Cardiac muscle cell (in vitro differentiated cells and primary cell): ENCODE results near the gene SURF6. TPM values are rescaled to one million over a fixed set of nuclear protein-coding genes. Genes with fewer than 3 reads are reported as not detected.

Experiments
- DNase-seq, 2 donors: peaks; one replicate each; pipeline versions ENCODE4 v3.0.0 to v3.0.0-alpha.2; 2010 to 2017; ENCODE audit warnings: low read depth in 1 of 2, low spot score in 1 of 2
- H3K27ac ChIP-seq: fragments of 200-600 bp; sonication (generic); 2 replicates; pipeline ENCODE4 v1.5.1; 2016
- H3K27me3 ChIP-seq: fragments of 200-600 bp; sonication (generic); 2 replicates; pipeline ENCODE4 v1.6.0; 2016; ENCODE audit warnings: control low read depth
- H3K36me3 ChIP-seq: fragments of 200-600 bp; sonication (generic); 2 replicates; pipeline ENCODE4 v1.5.1; 2016; ENCODE audit warnings: control low read depth
- H3K4me1 ChIP-seq: fragments of 200-600 bp; sonication (generic); 2 replicates; pipeline ENCODE4 v1.8.1; 2017; ENCODE audit warnings: low read depth, mild to moderate bottlenecking, mixed run types
- H3K4me3 ChIP-seq: fragments of 200-600 bp; sonication (generic); 2 replicates; pipeline ENCODE4 v1.5.1; 2016; ENCODE audit warnings: mild to moderate bottlenecking
- H3K9me3 ChIP-seq: fragments of 200-600 bp; sonication (generic); 2 replicates; pipeline ENCODE4 v1.5.1; 2017; ENCODE audit warnings: low read depth, mild to moderate bottlenecking, control low read depth
- polyA plus RNA-seq: library from polyadenylated mRNA; unstranded; fragments of >200 nt; fragmentation: Nextera tagmentation; extraction: Ambion mirVana; gene quantifications from 2 replicates; pipeline ENCODE4 v1.2.1, GENCODE V29; 2016
- total RNA-seq: library from RNA; depleted of rRNA; stranded (reverse); fragments of >200 nt; gene quantifications from 2 replicates; pipeline ENCODE4 v1.2.3, GENCODE V29; 2016
- TF ChIP-seq, protein P1 (sequence below): IDR thresholded peaks from 2 replicates; pipeline ENCODE4 v1.5.1; 2012; ENCODE audit warnings: low read depth, mild to moderate bottlenecking, low read length

Gene SURF6
- total and polyA plus RNA-seq, 2 experiments from 2014 or later: 26.9 to 33.6 TPM

DNA sequence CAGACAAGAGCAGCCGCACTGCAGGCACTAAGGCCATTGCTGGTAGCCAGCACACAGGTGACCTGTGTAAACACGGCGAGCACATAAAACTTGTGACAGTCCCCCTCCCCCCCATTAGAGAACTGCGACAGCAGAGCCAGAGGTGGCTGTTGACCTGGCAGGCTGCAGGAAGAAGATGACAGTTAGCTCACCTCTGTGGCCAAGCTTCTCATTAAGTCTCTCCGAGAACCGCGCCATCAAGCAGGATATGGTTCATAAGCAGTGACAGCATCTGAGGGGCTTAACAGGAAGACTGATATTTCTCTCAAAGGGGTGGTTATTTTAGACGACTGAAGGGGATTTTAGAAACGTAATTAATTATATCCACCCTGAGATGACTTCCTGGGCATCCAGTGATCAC is 34.7 kb upstream of the SURF6 start:
- no peaks in the 10 kb centered on the region for H3K9me3 ChIP-seq
- peaks cover 21% of the 10 kb centered on the region for H3K36me3 ChIP-seq
- no peaks in the 10 kb centered on the region for H3K27me3 ChIP-seq
- DNase-seq: no peak
- no peak overlapping the region for H3K27ac ChIP-seq
- no peaks in the 10 kb centered on the region for H3K4me1 ChIP-seq
- TF ChIP-seq, protein P1, sequence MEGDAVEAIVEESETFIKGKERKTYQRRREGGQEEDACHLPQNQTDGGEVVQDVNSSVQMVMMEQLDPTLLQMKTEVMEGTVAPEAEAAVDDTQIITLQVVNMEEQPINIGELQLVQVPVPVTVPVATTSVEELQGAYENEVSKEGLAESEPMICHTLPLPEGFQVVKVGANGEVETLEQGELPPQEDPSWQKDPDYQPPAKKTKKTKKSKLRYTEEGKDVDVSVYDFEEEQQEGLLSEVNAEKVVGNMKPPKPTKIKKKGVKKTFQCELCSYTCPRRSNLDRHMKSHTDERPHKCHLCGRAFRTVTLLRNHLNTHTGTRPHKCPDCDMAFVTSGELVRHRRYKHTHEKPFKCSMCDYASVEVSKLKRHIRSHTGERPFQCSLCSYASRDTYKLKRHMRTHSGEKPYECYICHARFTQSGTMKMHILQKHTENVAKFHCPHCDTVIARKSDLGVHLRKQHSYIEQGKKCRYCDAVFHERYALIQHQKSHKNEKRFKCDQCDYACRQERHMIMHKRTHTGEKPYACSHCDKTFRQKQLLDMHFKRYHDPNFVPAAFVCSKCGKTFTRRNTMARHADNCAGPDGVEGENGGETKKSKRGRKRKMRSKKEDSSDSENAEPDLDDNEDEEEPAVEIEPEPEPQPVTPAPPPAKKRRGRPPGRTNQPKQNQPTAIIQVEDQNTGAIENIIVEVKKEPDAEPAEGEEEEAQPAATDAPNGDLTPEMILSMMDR: no peak
- no peak overlapping the region for H3K4me3 ChIP-seq

GRCh38 chr9:133369933-133370332 is 33.9 kb upstream of the SURF6 start:
- Histone ChIP-seq H3K27me3 (no peaks in the 10 kb centered on the region), H3K36me3 (peaks cover 28% of the 10 kb centered on the region), H3K4me1 (no peaks in the 10 kb centered on the region), H3K9me3 (no peaks in the 10 kb centered on the region), H3K27ac (no peak overlapping the region), H3K4me3 (no peak overlapping the region)
- TF ChIP-seq, protein P1: no peak
- DNase-seq: no peak

GRCh38 chr9:133369422-133369821 is 33.4 kb upstream of the SURF6 start:
- Histone ChIP-seq H3K9me3 (no peaks in the 10 kb centered on the region), H3K4me3 (no peak overlapping the region), H3K4me1 (no peaks in the 10 kb centered on the region), H3K27ac (no peak overlapping the region), H3K36me3 (peaks cover 31% of the 10 kb centered on the region), H3K27me3 (no peaks in the 10 kb centered on the region)
- TF ChIP-seq, protein P1: no peak
- DNase-seq: no peak

DNA sequence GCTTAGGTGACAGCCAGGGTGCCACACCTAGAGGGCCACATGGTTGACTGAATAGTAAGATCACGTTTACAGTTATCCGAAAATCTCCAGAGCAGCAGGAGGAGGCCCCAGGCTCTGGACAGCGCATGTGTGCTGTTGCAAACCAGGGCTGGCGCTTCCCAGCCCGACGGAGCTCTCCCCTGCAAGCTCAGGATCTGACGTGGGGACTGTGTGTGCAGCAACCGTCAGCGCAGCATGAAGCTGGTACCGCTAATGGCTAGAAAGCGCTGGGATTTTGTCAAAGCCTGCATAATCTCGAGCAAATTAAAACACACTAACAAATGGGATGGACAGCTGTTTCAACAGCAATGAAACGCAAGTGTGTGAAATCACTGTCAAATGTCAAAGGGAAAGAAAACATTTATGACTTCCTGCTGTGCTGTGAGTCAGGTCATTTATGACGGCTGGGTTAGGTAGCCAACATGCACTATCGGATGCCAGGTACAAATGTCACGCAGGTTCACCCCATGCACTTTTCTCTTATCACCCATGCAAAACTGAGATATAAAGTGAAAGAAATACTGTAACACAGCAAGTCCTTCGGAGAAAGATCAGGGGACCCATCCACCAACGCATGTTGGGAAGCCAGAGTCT is 32.4 kb upstream of the SURF6 start:
- H3K9me3 ChIP-seq: no peaks in the 10 kb centered on the region
- TF ChIP-seq, protein P1: no peak
- H3K4me3 ChIP-seq: no peak overlapping the region
- H3K27ac ChIP-seq: no peak overlapping the region
- H3K4me1 ChIP-seq: no peaks in the 10 kb centered on the region
- peaks cover 31% of the 10 kb centered on the region for H3K36me3 ChIP-seq
- no peaks in the 10 kb centered on the region for H3K27me3 ChIP-seq
- DNase-seq: no peak

DNA sequence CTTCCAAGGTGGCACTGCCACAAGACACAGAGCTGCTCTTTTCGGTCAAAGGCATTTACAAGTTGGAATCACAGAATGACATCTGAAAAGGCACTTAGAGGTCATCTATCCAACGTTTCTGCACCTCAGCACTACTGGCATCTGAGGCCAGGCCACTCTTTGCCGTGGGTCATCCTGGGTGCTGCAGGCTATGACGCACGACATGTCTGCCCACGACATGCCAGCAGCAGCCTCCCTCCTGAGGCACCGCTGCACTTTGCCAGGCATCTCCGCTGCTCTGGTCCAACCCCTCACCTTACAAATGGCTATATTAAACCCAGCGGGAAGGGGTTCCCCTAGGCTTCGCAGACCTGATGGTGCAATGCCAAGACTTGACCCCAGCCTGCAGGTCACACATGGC is 31.8 kb upstream of the SURF6 start:
- Histone ChIP-seq H3K27me3 (no peaks in the 10 kb centered on the region), H3K27ac (no peak overlapping the region), H3K4me1 (no peaks in the 10 kb centered on the region), H3K36me3 (peaks cover 27% of the 10 kb centered on the region), H3K4me3 (no peak overlapping the region), H3K9me3 (no peaks in the 10 kb centered on the region)
- DNase-seq: no peak
- TF ChIP-seq, protein P1: no peak
